Esophagus squamous epithelium (tissue), 4 donors: ENCODE measurements around the gene HELZ.

ENCODE experiments used
- POLR2A ChIP-seq, 4 donors: fragments of 450-650 bp; IDR thresholded peaks; one replicate each; pipeline ENCODE4 v1.6.1; 2017; ENCODE audit warnings: antibody characterized with exemption in 4 of 4, mild to moderate bottlenecking in 4 of 4, moderate library complexity in 3 of 4
- TF ChIP-seq, protein P1 (sequence below), 6 experiments: fragments of 450-650 bp in 4 of 6; fragments of 200-600 bp in 2 of 6; sonication (generic) in 2 of 6; IDR thresholded peaks; one replicate each; pipeline ENCODE4 v1.5.1; 2016 to 2019; ENCODE audit warnings: antibody characterized with exemption in 6 of 6, mild to moderate bottlenecking in 4 of 6, moderate library complexity in 4 of 6

GRCh38 chr17:67290711-67291291, 45.8 kb upstream of the HELZ start:
- TF ChIP-seq, protein P1, sequence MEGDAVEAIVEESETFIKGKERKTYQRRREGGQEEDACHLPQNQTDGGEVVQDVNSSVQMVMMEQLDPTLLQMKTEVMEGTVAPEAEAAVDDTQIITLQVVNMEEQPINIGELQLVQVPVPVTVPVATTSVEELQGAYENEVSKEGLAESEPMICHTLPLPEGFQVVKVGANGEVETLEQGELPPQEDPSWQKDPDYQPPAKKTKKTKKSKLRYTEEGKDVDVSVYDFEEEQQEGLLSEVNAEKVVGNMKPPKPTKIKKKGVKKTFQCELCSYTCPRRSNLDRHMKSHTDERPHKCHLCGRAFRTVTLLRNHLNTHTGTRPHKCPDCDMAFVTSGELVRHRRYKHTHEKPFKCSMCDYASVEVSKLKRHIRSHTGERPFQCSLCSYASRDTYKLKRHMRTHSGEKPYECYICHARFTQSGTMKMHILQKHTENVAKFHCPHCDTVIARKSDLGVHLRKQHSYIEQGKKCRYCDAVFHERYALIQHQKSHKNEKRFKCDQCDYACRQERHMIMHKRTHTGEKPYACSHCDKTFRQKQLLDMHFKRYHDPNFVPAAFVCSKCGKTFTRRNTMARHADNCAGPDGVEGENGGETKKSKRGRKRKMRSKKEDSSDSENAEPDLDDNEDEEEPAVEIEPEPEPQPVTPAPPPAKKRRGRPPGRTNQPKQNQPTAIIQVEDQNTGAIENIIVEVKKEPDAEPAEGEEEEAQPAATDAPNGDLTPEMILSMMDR (IDR thresholded peaks at IDR 0.05), result no peak
- no peak for TF ChIP-seq POLR2A (IDR thresholded peaks at IDR 0.05)
